Ovary (tissue), 3 donors: ENCODE results near the gene GDF10.

ENCODE experiments used
- CTCF ChIP-seq, 3 donors: fragments of 450-650 bp in 2 of 3; fragments of 200-600 bp in 1 of 3; IDR thresholded peaks; one replicate each; pipeline versions ENCODE4 v1.5.1 to v1.8.0; 2016 to 2022; ENCODE audit warnings: antibody characterized with exemption in 3 of 3, mild to moderate bottlenecking in 1 of 3
- POLR2A ChIP-seq: fragments of 450-650 bp; IDR thresholded peaks from one replicate; pipeline ENCODE4 v1.6.1; 2017; ENCODE audit warnings: antibody characterized with exemption, mild to moderate bottlenecking, moderate library complexity
- donor health status: DM: no; HTN: no; CAD: no.

GRCh38 chr10:47252093-47252780, 47.8 kb upstream of the GDF10 start:
- TF ChIP-seq POLR2A, result no peak
- TF ChIP-seq CTCF (IDR thresholded peaks at IDR 0.05), result no peak
